Astrocyte (in vitro differentiated cells and primary cell): ENCODE measurements around the gene DDX39A. TPM values are rescaled to one million over a fixed set of nuclear protein-coding genes. Genes with fewer than 3 reads are reported as not detected.

Experiments used
- DNase-seq: peaks from one replicate; pipeline ENCODE4 v3.0.0-alpha.2; 2010; ENCODE audit warnings: low read depth
- FAIRE-seq: peaks from 2 replicates; lab custom pipeline; 2011; peaks lifted over from hg19 to GRCh38; lab: Jason Lieb, UNC
- H2AFZ ChIP-seq: 2 replicates; pipeline ENCODE4 v1.6.0; 2012; ENCODE audit warnings: low read depth, low read length, inconsistent platforms
- H3K27ac ChIP-seq: 2 replicates; pipeline ENCODE4 v1.5.1; 2011; ENCODE audit warnings: low read depth, low read length, inconsistent platforms
- H3K27me3 ChIP-seq: 2 replicates; pipeline ENCODE4 v1.6.0; 2011; ENCODE audit warnings: low read length, inconsistent platforms; ENCODE audit not compliant: insufficient read depth
- H3K36me3 ChIP-seq: 2 replicates; pipeline ENCODE4 v1.5.1; 2011; ENCODE audit warnings: low read length, inconsistent platforms; ENCODE audit not compliant: insufficient read depth
- H3K4me1 ChIP-seq: 2 replicates; pipeline ENCODE4 v1.5.1; 2011; ENCODE audit warnings: low read length, inconsistent platforms; ENCODE audit not compliant: insufficient read depth
- H3K4me2 ChIP-seq: 2 replicates; pipeline ENCODE4 v1.6.0; 2012; ENCODE audit warnings: low read length, inconsistent platforms
- H3K4me3 ChIP-seq: 2 replicates; pipeline ENCODE4 v1.5.1; 2011; ENCODE audit warnings: low read depth, mild to moderate bottlenecking, low read length, inconsistent platforms; ENCODE audit not compliant: insufficient read depth
- H3K79me2 ChIP-seq: 2 replicates; pipeline ENCODE4 v1.6.0; 2012; ENCODE audit warnings: mild to moderate bottlenecking, low read length, inconsistent platforms; ENCODE audit not compliant: insufficient read depth
- H3K9ac ChIP-seq: 2 replicates; pipeline ENCODE4 v1.6.0; 2012; ENCODE audit warnings: mild to moderate bottlenecking, low read length, inconsistent platforms
- H3K9me3 ChIP-seq: 2 replicates; pipeline ENCODE4 v1.5.1; 2012; ENCODE audit warnings: low read depth, mild to moderate bottlenecking, low read length, inconsistent platforms; ENCODE audit not compliant: insufficient read depth
- H4K20me1 ChIP-seq: 2 replicates; pipeline ENCODE4 v1.6.0; 2012; ENCODE audit warnings: low read length, inconsistent platforms; ENCODE audit not compliant: insufficient read depth
- H3K27ac Mint-ChIP-seq: one replicate; pipeline ENCODE4 v1.8.0; 2021; ENCODE audit warnings: mild to moderate bottlenecking, mixed read lengths; ENCODE audit not compliant: unreplicated experiment
- H3K27me3 Mint-ChIP-seq: one replicate; pipeline ENCODE4 v1.8.0; 2021; ENCODE audit warnings: low read depth, mixed read lengths; ENCODE audit not compliant: unreplicated experiment
- H3K36me3 Mint-ChIP-seq: one replicate; pipeline ENCODE4 v1.8.0; 2021; ENCODE audit warnings: low read depth, mixed read lengths; ENCODE audit not compliant: unreplicated experiment
- H3K4me1 Mint-ChIP-seq: one replicate; pipeline ENCODE4 v1.8.0; 2021; ENCODE audit warnings: low read depth, mixed read lengths; ENCODE audit not compliant: unreplicated experiment
- H3K4me3 Mint-ChIP-seq: one replicate; pipeline ENCODE4 v1.8.0; 2021; ENCODE audit warnings: mild to moderate bottlenecking, moderate library complexity, mixed read lengths; ENCODE audit not compliant: unreplicated experiment
- H3K9me3 Mint-ChIP-seq: one replicate; pipeline ENCODE4 v1.8.0; 2021; ENCODE audit warnings: mild to moderate bottlenecking, mixed read lengths; ENCODE audit not compliant: unreplicated experiment
- CTCF ChIP-seq: IDR thresholded peaks from 2 replicates; pipeline ENCODE4 v1.5.1; 2011; ENCODE audit warnings: low read depth, mild to moderate bottlenecking, inconsistent platforms, low read length, moderate library complexity; ENCODE audit not compliant: insufficient read depth
- EZH2 ChIP-seq: IDR thresholded peaks from 2 replicates; pipeline ENCODE4 v1.6.1; 2012; ENCODE audit warnings: mild to moderate bottlenecking, low read length, inconsistent platforms; ENCODE audit not compliant: insufficient read depth
- total RNA-seq: library from RNA; stranded (reverse); gene quantifications from 2 replicates; pipeline ENCODE4 v1.2.1, GENCODE V29; 2021

DDX39A gene
- total RNA-seq, 1 donor from 2014 or later: 54.9 TPM

DNA sequence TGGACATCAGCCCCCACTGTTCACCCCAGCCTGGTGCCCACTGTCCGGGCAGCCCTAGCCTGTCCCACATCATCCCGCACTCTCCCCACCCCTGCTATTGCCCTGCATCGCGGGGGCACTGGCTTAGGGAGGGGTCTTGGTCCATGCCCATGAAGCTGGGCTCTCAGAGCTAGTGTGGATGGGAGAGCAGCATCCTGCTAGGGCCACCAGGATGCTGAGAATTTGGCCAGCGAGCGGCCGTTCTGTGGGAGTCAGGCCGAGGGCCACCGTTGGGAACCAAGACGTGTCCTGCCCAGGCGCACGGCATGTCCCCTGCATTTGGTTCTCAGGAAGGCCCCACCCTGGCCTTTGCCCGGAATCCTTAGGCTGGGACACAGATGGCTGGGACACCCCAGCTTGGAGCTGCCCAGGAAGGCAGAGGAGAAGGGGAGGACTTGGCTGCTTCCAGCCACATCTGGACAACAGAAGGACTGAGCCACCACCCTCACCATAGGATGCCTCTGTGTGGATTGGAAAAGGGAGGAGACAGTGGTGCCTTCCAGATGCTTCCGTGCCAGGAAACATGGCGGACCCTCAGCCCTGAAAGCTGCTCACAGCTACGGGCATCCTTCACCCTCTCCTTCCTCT, 23.3 kb downstream of the DDX39A start:
- no peak for TF ChIP-seq CTCF
- TF ChIP-seq EZH2: no peak
- Histone ChIP-seq H3K36me3 (no peaks in the 10 kb centered on the region), H3K9ac (no peak overlapping the region), H3K4me2 (no peak overlapping the region), H3K4me3 (no peak overlapping the region), H3K79me2 (no peaks in the 10 kb centered on the region), H3K4me1 (peaks cover 3% of the 10 kb centered on the region), H3K9me3 (no peaks in the 10 kb centered on the region), H2AFZ (no peak overlapping the region), H4K20me1 (no peaks in the 10 kb centered on the region), H3K27ac (no peak overlapping the region), H3K27me3 (no peaks in the 10 kb centered on the region)
- Mint-ChIP-seq H3K4me3 (no peak overlapping the region), H3K4me1 (peaks cover 3% of the 10 kb centered on the region), H3K9me3 (no peaks in the 10 kb centered on the region), H3K36me3 (no peaks in the 10 kb centered on the region), H3K27ac (no peak overlapping the region), H3K27me3 (peaks cover 3% of the 10 kb centered on the region)
- no peak for FAIRE-seq
- DNase-seq: no peak

DNA sequence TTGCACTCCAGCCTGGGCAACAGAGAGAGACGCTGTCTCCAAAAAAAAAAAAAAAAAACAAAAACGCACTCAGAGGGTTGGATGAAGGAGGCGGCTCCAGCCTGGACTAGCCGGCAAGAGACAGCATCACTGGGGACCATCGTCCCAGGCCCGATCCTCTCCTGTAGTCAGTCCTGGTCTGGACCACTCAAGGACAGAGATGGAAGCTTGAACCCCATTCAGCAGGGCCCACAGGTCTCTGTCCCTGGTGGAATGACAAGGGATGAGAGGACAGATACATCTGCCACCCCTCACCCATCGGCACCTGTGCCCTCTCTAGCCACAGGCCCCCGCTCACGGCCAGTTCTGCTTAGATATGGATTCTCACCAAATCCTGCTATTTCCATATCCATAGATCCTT, 23.9 kb downstream of the DDX39A start:
- Histone ChIP-seq H2AFZ (no peak overlapping the region), H3K4me2 (no peak overlapping the region), H3K4me1 (no peaks in the 10 kb centered on the region), H3K9ac (no peak overlapping the region), H3K4me3 (no peak overlapping the region), H3K79me2 (no peaks in the 10 kb centered on the region), H3K36me3 (no peaks in the 10 kb centered on the region), H3K27ac (no peak overlapping the region), H3K9me3 (no peaks in the 10 kb centered on the region), H3K27me3 (no peaks in the 10 kb centered on the region), H4K20me1 (no peaks in the 10 kb centered on the region)
- H3K27me3 Mint-ChIP-seq: peaks cover 3% of the 10 kb centered on the region
- no peak overlapping the region for H3K27ac Mint-ChIP-seq
- peaks cover 3% of the 10 kb centered on the region for H3K4me1 Mint-ChIP-seq
- no peak for DNase-seq
- no peak for TF ChIP-seq EZH2
- no peak for TF ChIP-seq CTCF
- no peaks in the 10 kb centered on the region for H3K36me3 Mint-ChIP-seq
- no peak for FAIRE-seq
- no peak overlapping the region for H3K4me3 Mint-ChIP-seq
- H3K9me3 Mint-ChIP-seq: no peaks in the 10 kb centered on the region

GRCh38 chr19:14394167-14394566, 25.0 kb downstream of the DDX39A start:
- no peak for TF ChIP-seq EZH2
- no peak for TF ChIP-seq CTCF
- no peaks in the 10 kb centered on the region for H3K36me3 ChIP-seq
- no peak overlapping the region for H3K9ac ChIP-seq
- H3K9me3 Mint-ChIP-seq: no peaks in the 10 kb centered on the region
- H2AFZ ChIP-seq: no peak overlapping the region
- H3K27me3 Mint-ChIP-seq: peaks cover 3% of the 10 kb centered on the region
- no peaks in the 10 kb centered on the region for H4K20me1 ChIP-seq
- no peaks in the 10 kb centered on the region for H3K36me3 Mint-ChIP-seq
- DNase-seq (no peak), FAIRE-seq (no peak)
- H3K9me3 ChIP-seq: no peaks in the 10 kb centered on the region
- no peak overlapping the region for H3K27ac ChIP-seq
- H3K79me2 ChIP-seq: no peaks in the 10 kb centered on the region
- no peaks in the 10 kb centered on the region for H3K4me1 ChIP-seq
- H3K4me1 Mint-ChIP-seq: peaks cover 3% of the 10 kb centered on the region
- no peak overlapping the region for H3K27ac Mint-ChIP-seq
- no peak overlapping the region for H3K4me3 Mint-ChIP-seq
- no peak overlapping the region for H3K4me2 ChIP-seq
- no peak overlapping the region for H3K4me3 ChIP-seq
- no peaks in the 10 kb centered on the region for H3K27me3 ChIP-seq
